NT2/D1 (cell line): ENCODE data around the gene AK5.

Experiments used
- YY1 ChIP-seq: IDR thresholded peaks from 2 replicates; pipeline ENCODE4 v1.6.1; 2011; ENCODE audit not compliant: insufficient read length, insufficient read depth
- ZNF274 ChIP-seq: IDR thresholded peaks from 2 replicates; pipeline ENCODE4 v1.6.1; 2011; ENCODE audit warnings: mild to moderate bottlenecking, low read depth, low read length

- TF ChIP-seq ZNF274 (no peak), YY1 (no peak)
Observed at GRCh38 chr1:77556045-77556444, 274.2 kb downstream of the AK5 start.
